ENCODE results near the gene UCN3.
"Not testable (repeated sequence)": the region's sequence is repeated elsewhere in the genome, so short reads cannot be mapped to it uniquely, and the experiment has no call there.

Gene UCN3

GRCh38 chr10:5369362-5370158 lies 4.8 kb downstream of the UCN3 start:
- DNase-seq: no peak

- no peak for DNase-seq
Observed at GRCh38 chr10:5370493-5371352, 6.0 kb downstream of the UCN3 start.

- no peak for DNase-seq
Observed at GRCh38 chr10:5373307-5373706, 8.5 kb downstream of the UCN3 start.

GRCh38 chr10:5373891-5374611 lies 9.3 kb downstream of the UCN3 start:
- DNase-seq: no peak

- DNase-seq: no peak
Observed at GRCh38 chr10:5376450-5376849, 11.7 kb downstream of the UCN3 start.

- not testable (repeated sequence) for DNase-seq
Observed at GRCh38 chr10:5379202-5379601, 14.4 kb downstream of the UCN3 start.

GRCh38 chr10:5380395-5380794 lies 15.6 kb downstream of the UCN3 start:
- not testable (repeated sequence) for DNase-seq

- DNase-seq: no peak
Observed at GRCh38 chr10:5381187-5381586, 16.4 kb downstream of the UCN3 start.

- no peak for DNase-seq
Observed at GRCh38 chr10:5385224-5385623, 20.5 kb downstream of the UCN3 start.

- DNase-seq: no peak
Observed at GRCh38 chr10:5387169-5387568, 22.4 kb downstream of the UCN3 start.

- no peak for DNase-seq
Observed at GRCh38 chr10:5390607-5391205, 25.9 kb downstream of the UCN3 start.

GRCh38 chr10:5391790-5392189 lies 27.0 kb downstream of the UCN3 start:
- no peak for DNase-seq

- DNase-seq: no peak
Observed at GRCh38 chr10:5393529-5393928, 28.8 kb downstream of the UCN3 start.

GRCh38 chr10:5395168-5395567 lies 30.4 kb downstream of the UCN3 start:
- DNase-seq: no peak

GRCh38 chr10:5396556-5397300 lies 32.0 kb downstream of the UCN3 start:
- no peak for DNase-seq

GRCh38 chr10:5399332-5399731 lies 34.6 kb downstream of the UCN3 start:
- DNase-seq: no peak

GRCh38 chr10:5400468-5401240 lies 35.9 kb downstream of the UCN3 start:
- no peak for DNase-seq

- DNase-seq: no peak
Observed at GRCh38 chr10:5402798-5403197, 38.0 kb downstream of the UCN3 start.

- DNase-seq: no peak
Observed at GRCh38 chr10:5404208-5405041, 39.7 kb downstream of the UCN3 start, which contains the start of gene TUBAL3. TUBAL3 (minus strand) TSS chr10:5404828; CDS start chr10:5404792, 36 bp downstream.

GRCh38 chr10:5406918-5407317 lies 42.2 kb downstream of the UCN3 start:
- DNase-seq: no peak
